GM19372 (cell line): ENCODE results near the gene MSANTD2.

ENCODE experiments used
- ATAC-seq: cut with Tn5 transposase; IDR thresholded peaks from one replicate; pipeline ENCODE4 v1.9.1; 2021; ENCODE audit warnings: mild to moderate bottlenecking, low read depth, moderate library complexity; ENCODE audit not compliant: unreplicated experiment

MSANTD2 gene

DNA sequence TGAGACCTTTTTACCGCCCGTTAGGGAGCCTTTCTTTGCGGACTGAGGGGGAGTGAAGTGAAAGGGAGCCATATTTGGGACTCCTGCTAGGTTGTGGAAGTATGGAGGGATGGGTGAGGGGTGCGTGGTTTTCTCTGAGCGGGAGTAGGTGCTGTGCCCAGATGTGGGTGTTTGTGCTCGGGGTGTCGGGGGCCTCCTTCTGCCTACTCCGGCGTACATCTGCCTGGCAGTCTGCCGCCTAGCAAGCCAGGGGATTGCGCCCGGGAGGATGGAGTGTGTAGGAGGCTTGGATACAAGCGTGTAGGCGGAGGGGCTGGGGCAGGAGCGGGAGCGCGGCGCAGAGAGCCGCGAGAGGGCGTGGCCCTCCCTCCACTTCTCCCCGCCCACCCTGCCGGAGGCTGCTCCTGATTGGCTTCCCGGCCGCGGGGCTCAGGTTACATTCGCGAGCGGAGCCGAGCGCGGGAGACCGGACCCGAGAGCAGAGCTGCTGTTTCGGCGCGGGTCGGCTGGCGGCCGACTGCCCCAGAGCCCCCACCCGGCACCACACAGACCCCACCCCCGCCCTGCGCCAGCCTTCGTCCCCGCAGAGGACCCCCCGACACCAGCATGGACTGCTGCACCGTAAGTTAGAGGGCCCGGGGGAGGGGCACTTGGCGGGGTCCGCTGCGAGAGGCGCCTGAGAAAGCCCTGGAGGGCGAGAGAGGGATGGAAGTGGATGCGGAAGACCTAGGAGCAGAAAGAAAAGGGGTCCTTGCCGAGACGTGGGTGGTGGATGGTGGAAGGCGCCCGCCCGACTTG is 60.5 kb downstream of the MSANTD2 start, which contains the start of gene NRGN:
NRGN (plus strand) TSS at position 464 of the 798 bp plus-strand sequence; CDS start at position 607, 143 bp downstream.
- peak; percentile 98 for ATAC-seq

- no peak for ATAC-seq
These were observed 61.3 kb downstream of the MSANTD2 start for GRCh38 chr11:124738713-124739478.

DNA sequence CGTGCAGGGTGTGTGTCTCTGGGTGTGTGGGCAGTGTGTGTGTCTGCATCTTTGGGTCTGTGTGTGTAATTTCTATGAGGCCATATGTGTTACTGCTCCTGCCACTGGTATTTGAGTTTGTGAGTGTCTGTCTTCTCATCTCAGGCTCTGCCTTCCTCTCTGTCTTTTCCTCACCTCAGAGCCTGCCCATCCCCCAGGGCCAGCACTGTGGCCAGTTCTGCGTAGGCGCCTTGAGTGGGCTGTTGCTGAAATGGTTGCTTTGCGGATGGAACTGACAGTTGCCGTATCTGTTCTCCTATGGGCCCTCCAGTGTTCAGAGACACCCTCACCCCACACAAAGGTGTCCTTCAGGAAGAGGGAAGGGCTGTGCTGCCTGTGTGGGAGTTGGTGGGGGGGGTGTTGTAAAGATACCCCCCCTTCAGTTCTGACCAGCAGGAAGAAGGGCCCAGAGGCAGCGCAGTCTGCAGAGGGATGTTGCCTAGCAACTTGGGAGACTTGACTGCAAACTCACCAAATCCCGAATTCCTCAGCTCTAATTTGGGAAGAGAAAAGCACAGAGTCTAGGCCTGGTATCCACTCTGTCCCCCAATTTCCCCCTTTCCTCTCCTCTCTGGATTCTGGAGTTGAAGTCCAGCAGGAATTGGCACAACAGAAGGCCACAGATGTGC is 62.4 kb downstream of the MSANTD2 start:
- no peak for ATAC-seq

GRCh38 chr11:124736736-124737135 is 63.5 kb downstream of the MSANTD2 start:
- ATAC-seq = no peak

GRCh38 chr11:124732230-124732629 is 68.0 kb downstream of the MSANTD2 start:
- no peak for ATAC-seq

DNA sequence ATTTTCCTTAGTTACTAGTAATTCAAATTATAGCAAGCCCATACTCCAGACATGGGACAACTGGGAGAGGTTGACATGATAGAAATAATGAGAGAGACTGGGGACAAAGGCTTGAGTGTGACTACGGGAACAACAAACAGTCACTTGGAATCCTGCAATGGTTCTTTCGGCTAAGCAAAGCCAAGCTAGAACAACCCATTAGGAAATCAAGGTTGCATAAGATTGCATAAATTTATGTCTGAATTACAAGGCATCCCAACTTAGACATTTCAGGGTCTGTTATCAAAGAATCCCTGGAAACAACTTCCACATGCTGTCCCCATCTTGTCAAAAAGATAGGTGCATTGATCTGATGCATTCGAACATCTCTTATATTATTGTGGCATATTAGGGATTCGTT is 70.6 kb downstream of the MSANTD2 start:
- ATAC-seq = no peak

DNA sequence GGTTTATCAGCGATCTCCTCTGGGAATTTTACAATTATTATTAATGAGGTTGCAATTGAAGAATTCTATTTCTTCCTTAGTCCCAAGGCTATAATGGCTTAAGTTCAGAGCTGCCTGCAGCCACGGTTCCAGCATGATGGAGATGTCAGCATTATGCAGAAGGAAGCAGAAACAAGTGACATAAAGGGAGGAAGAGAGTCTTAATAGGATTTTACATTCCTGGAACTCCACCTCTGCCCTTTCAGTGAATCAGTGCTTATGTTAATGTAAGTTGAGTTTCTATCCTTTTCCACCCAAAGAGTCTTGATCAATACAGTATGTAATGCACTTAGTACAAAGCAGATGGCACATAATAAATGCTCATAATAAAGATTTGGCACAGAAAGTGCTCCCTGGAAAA is 72.1 kb downstream of the MSANTD2 start:
- no peak for ATAC-seq

DNA sequence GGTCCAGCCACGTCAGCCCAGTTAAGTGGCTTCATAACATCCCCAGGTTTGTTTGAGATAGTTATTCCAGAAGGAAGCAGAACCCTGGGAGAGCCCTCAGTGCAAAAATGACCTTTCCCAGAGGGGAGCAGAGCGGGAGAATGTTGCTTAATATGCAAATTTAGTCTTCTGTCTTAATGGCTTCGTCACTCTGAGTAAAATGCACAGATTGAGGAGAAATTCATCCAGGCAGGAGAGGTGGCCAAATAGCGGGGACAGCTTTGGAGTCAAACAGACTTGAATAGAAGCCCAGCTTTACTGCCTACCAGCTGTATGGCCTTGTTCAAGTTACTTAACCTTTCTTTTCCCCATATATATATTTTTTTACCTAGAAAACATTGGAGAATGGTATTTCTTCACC is 72.7 kb downstream of the MSANTD2 start:
- ATAC-seq = no peak

DNA sequence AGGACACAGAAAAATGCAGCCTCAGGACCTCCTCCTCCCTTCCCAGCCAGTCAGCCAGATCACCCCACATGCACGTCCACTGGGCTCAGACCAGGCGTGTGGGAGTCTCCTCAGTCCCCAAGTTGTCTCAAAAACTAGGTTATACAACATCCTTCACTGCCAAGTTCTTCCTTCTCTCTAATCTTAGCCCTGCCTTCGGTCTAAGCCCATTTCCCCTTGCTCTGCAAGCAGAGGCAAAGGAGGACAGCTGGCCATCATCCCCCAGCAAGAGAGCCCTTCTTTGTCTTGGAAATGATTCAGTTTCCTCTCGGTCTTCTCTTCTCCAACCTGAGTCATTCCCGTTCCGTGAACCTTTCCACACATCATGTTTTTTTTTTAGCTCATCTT is 74.5 kb downstream of the MSANTD2 start:
- ATAC-seq = peak; percentile 9

- peak; percentile 98 for ATAC-seq
These were observed 75.1 kb downstream of the MSANTD2 start for GRCh38 chr11:124724979-124725718.

DNA sequence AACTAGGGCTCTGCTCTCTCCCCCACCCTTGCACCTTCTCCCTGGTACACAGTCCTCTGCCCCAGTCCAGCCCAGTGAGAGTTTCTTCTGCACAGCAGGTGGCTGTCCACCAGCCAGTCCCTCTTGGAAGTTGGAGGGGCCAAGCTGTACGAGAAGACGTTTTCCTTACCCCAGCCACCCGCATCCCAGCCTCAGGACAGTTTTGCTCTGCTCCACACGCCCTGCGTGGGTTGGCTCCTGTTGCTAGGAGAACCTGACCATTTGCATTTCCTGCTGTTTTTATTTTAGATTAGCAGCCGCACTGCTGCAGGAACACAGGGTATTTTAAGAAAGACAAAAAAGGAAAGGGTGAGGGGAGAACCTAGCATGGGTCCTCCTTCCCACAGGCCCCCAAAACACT is 78.0 kb downstream of the MSANTD2 start:
- ATAC-seq = no peak

- no peak for ATAC-seq
These were observed 80.7 kb downstream of the MSANTD2 start for GRCh38 chr11:124719534-124719933.

- no peak for ATAC-seq
These were observed 81.4 kb downstream of the MSANTD2 start for GRCh38 chr11:124718801-124719200.

- no peak for ATAC-seq
These were observed 82.2 kb downstream of the MSANTD2 start for GRCh38 chr11:124717786-124718651.

- ATAC-seq = no peak
These were observed 82.8 kb downstream of the MSANTD2 start for GRCh38 chr11:124717421-124717785.

DNA sequence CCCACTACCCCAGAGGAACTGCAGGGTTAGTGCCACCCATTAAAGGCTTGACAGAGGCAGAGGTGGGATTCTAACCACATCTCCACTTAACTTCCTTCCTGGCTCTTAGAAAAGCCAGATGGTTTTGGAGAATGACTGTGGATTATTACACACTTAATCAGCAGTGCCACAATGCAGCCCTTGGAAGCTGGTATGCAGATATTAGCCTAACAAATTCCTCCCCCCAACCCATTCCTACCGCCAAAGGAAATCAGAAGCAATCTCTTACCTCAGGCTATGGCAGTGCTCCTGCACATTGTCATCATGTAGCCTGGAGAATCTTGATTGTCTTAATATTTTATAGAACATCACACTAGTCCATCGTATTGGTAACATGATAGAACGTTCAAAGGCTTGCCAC is 83.6 kb downstream of the MSANTD2 start:
- no peak for ATAC-seq
